K562 (cell line): ENCODE data around the gene ADAMTS14. TPM values are rescaled to one million over a fixed set of nuclear protein-coding genes. Genes with fewer than 3 reads are reported as not detected.
"Not testable (repeated sequence)": the region's sequence is repeated elsewhere in the genome, so short reads cannot be mapped to it uniquely, and the experiment has no call there.

Experiments used
- ATAC-seq: fragments of 200-7000 bp; cut with Tn5 transposase; 3 replicates; pipeline ENCODE4 v1.9.1; 2020; ENCODE audit warnings: moderate library complexity
- BruUV-seq: library from RNA; stranded (reverse); fragments of 400-500 nt; replicated peaks from 2 replicates; lab custom pipeline; 2021; lab: Mats Ljungman, UMichigan
- CTCF ChIA-PET: fragments of 300-600 bp; formaldehyde crosslinking; extraction: SDS; loops from one replicate; lab custom pipeline; 2021; ENCODE audit warnings: low intra/inter-chr PET ratio; lab: Yijun Ruan, JAX
- POLR2A ChIA-PET: fragments of 300-600, 350-650 bp; sonication (Branson Sonifier 250); formaldehyde crosslinking; extraction: SDS; loops from one replicate; lab custom pipeline; 2021; ENCODE audit warnings: antibody characterized with exemption, inconsistent platforms; lab: Yijun Ruan, JAX
- DNase-seq, 4 experiments: peaks; one replicate each; pipeline versions ENCODE4 v3.0.0 to v3.0.0-alpha.2; 2011 to 2018; ENCODE audit warnings: low spot score in 3 of 4, mixed read lengths in 3 of 4; ENCODE audit errors: extremely low read depth in 1 of 4
- FAIRE-seq: peaks from 2 replicates; lab custom pipeline; 2011; peaks lifted over from hg19 to GRCh38; lab: Jason Lieb, UNC
- H2AFZ ChIP-seq: 2 replicates; pipeline ENCODE4 v1.6.0; 2011; ENCODE audit warnings: low read depth, low read length, control low read depth, inconsistent platforms
- H3K27ac ChIP-seq: fragments of 200-600 bp; 3 replicates; pipeline ENCODE4 v1.8.0; 2011; ENCODE audit warnings: low read depth, mild to moderate bottlenecking, control low read depth, inconsistent platforms, low read length, moderate library complexity, mixed read lengths; ENCODE audit errors: extremely low read depth
- H3K27me3 ChIP-seq, 2 experiments: fragments of 300-600 bp in 1 of 2; 2 replicates in 1 of 2; 3 replicates in 1 of 2; pipeline versions ENCODE4 v1.6.0 to v1.8.0; 2011; ENCODE audit warnings: inconsistent platforms in 2 of 2, low read length in 2 of 2, mild to moderate bottlenecking in 1 of 2, mixed read lengths in 1 of 2, moderate library complexity in 1 of 2; ENCODE audit not compliant: control insufficient read depth in 2 of 2, insufficient read depth in 2 of 2
- H3K36me3 ChIP-seq: fragments of 300-600 bp; 3 replicates; pipeline ENCODE4 v1.8.0; 2011; ENCODE audit warnings: mild to moderate bottlenecking, low read length, inconsistent platforms; ENCODE audit not compliant: control insufficient read depth, insufficient read depth
- H3K4me1 ChIP-seq, 2 experiments: fragments of 200-600 bp in 1 of 2; replicated peaks in 1 of 2; 2 replicates in 1 of 2; 3 replicates in 1 of 2; pipeline versions ENCODE4 v1.5.1 to v1.8.0; 2011; ENCODE audit warnings: inconsistent platforms in 2 of 2, low read length in 2 of 2, mild to moderate bottlenecking in 1 of 2, mixed read lengths in 1 of 2, moderate library complexity in 1 of 2; ENCODE audit not compliant: control insufficient read depth in 2 of 2, insufficient read depth in 2 of 2
- H3K4me2 ChIP-seq: 2 replicates; pipeline ENCODE4 v1.6.1; 2011; ENCODE audit warnings: low read length, control low read depth, inconsistent platforms, mixed read lengths; ENCODE audit not compliant: insufficient read depth
- H3K4me3 ChIP-seq: fragments of 200-600 bp; sonication (generic), shearing (Covaris generic); 2 replicates; pipeline ENCODE4 v1.5.1; 2016; ENCODE audit warnings: control low read depth, inconsistent platforms
- H3K79me2 ChIP-seq: fragments of 200-600 bp; 3 replicates; pipeline ENCODE4 v1.8.0; 2011; ENCODE audit warnings: low read length, inconsistent platforms; ENCODE audit not compliant: control insufficient read depth, insufficient read depth
- H3K9ac ChIP-seq, 2 experiments: 2 replicates each; pipeline versions ENCODE4 v1.6.0 to v1.6.1; 2011; ENCODE audit warnings: low read depth in 2 of 2, low read length in 2 of 2, control low read depth in 1 of 2, inconsistent platforms in 1 of 2, mild to moderate bottlenecking in 1 of 2, mixed read lengths in 1 of 2; ENCODE audit not compliant: insufficient read depth in 1 of 2
- H3K9me1 ChIP-seq: one replicate; pipeline ENCODE4 v1.6.0; 2011; ENCODE audit warnings: inconsistent platforms, mild to moderate bottlenecking, low read length, moderate library complexity; ENCODE audit not compliant: control insufficient read depth, insufficient read depth
- H3K9me3 ChIP-seq: replicated peaks from 2 replicates; pipeline ENCODE4 v1.5.1; 2011; ENCODE audit warnings: low read depth, low read length, inconsistent platforms; ENCODE audit not compliant: control insufficient read depth, insufficient read depth
- H4K20me1 ChIP-seq: replicated peaks from 2 replicates; pipeline ENCODE4 v1.6.1; 2011; ENCODE audit warnings: low read length, inconsistent platforms, mixed read lengths; ENCODE audit not compliant: control insufficient read depth, insufficient read depth
- EGR1 ChIP-seq: fragments of 450-650 bp; conservative IDR thresholded peaks from 2 replicates; pipeline ENCODE4 v1.6.1; 2017; ENCODE audit warnings: mild to moderate bottlenecking
- ZNF354B ChIP-seq: fragments of 250-450 bp; sonication (Bioruptor Pico); IDR thresholded peaks from 2 replicates; pipeline ENCODE4 v1.4.0; 2020
- ZNF507 ChIP-seq: conservative IDR thresholded peaks from 2 replicates; pipeline ENCODE4 v1.6.1; 2017; ENCODE audit warnings: missing genetic modification characterization, missing compliant biosample characterization
- WGBS: fragments of 100-300 bp; shearing (Covaris generic); methylation state at CpG from one replicate; pipeline ENCODE4 v1.1.6; 2016; ENCODE audit warnings: low coverage, mixed read lengths; ENCODE audit not compliant: insufficient coverage; ENCODE audit errors: missing lambda C conversion rate; 5-methylcytosine and 5-hydroxymethylcytosine counted together
- in situ Hi-C: fragments of 300-500 bp; cut with MboI; formaldehyde crosslinking; loops from 4 replicates; pipeline ENCODE4 v1.15.0; 2018; ENCODE audit warnings: inconsistent platforms, mixed read lengths
- intact Hi-C: fragments of 100-400 bp; cut with micrococcal nuclease; formaldehyde crosslinking; loops from 2 replicates; pipeline ENCODE4 v1.14.2; 2022
- polyA plus RNA-seq, 8 experiments: library from polyadenylated mRNA; depleted of rRNA in 4 of 8; stranded (reverse) in 5 of 8; unstranded in 3 of 8; fragments of >200 nt; fragmentation: Nextera tagmentation in 2 of 8; fragmentation: Illumina TruSeq in 1 of 8; extraction: Ambion mirVana in 2 of 8; extraction: Trizol in 1 of 8; gene quantifications; 2 replicates each; pipeline versions ENCODE4 v1.2.1 to v1.2.3, GENCODE V29; 2011 to 2014; ENCODE audit warnings: inconsistent platforms in 1 of 8, missing spikeins in 1 of 8
- total RNA-seq, 7 experiments: library from RNA; depleted of rRNA in 6 of 7; stranded (reverse); fragments of >200 nt in 6 of 7; fragmentation: Illumina TruSeq in 2 of 7; extraction: Trizol in 2 of 7; gene quantifications; 2 replicates each; pipeline versions ENCODE4 v1.2.1 to v1.2.3, GENCODE V29; 2011 to 2021; ENCODE audit warnings: low replicate concordance in 1 of 7

Gene ADAMTS14
- total and polyA plus RNA-seq, 9 of the 15 experiments (the other 6 are each of a cell fraction or from before 2014, with no cell fraction given), result 0.04 to 37.4 (median 15.9) TPM

- H3K9me3 ChIP-seq, H2AFZ ChIP-seq, H3K27me3 ChIP-seq, H3K9ac ChIP-seq, BruUV-seq, H3K4me2 ChIP-seq, POLR2A ChIA-PET, DNase-seq, H3K27ac ChIP-seq, intact Hi-C loops, ATAC-seq, in situ Hi-C loops, H3K79me2 ChIP-seq, H3K4me3 ChIP-seq, CTCF ChIA-PET, H3K36me3 ChIP-seq, H4K20me1 ChIP-seq, H3K4me1 ChIP-seq, H3K9me1 ChIP-seq, FAIRE-seq: not testable (repeated sequence)
- TF ChIP-seq ZNF354B (peak; percentile 60; the same call in 1 of the 2 replicates), ZNF507 (tag) (peak; percentile 96)
- WGBS, result 41% methylated on average over 3 of the region's 3 CpGs
Observed at GRCh38 chr10:70643272-70643671, 29.0 kb upstream of the ADAMTS14 start.

GRCh38 chr10:70644959-70645358 is 27.3 kb upstream of the ADAMTS14 start:
- H3K4me2 ChIP-seq, ATAC-seq, H3K9me1 ChIP-seq, H3K27me3 ChIP-seq, H4K20me1 ChIP-seq, intact Hi-C loops, FAIRE-seq, H3K27ac ChIP-seq, H2AFZ ChIP-seq, H3K79me2 ChIP-seq, H3K36me3 ChIP-seq, H3K4me3 ChIP-seq, CTCF ChIA-PET, BruUV-seq, in situ Hi-C loops, DNase-seq: not testable (repeated sequence)
- WGBS, result 46% methylated on average over 8 of the region's 8 CpGs
- Histone ChIP-seq H3K4me1 (peaks cover 4 to 11% of the 10 kb centered on the region in 2 experiments; a peak in 4 of 5 replicates), H3K9ac (peak overlapping the region in 1 of 2 experiments; percentile 33; a peak in 1 of 4 replicates), H3K9me3 (peaks cover 22% of the 10 kb centered on the region)
- TF ChIP-seq EGR1, result 0 out of 2 replicates have a peak, but pooled peaks have one; percentile 7
- POLR2A ChIA-PET, result interaction anchor here (0.7 to 1.4 kb wide), 3 partner anchors 9 to 1195 kb away, joined by 3 to 4 read pairs (median 3); no protein-coding TSS in a partner anchor
